DOHH2 (cell line): ENCODE measurements around the gene AWAT2.

Experiments used
- EZH2phosphoT487 ChIP-seq: fragments of 200-600 bp; sonication (generic); IDR thresholded peaks from 2 replicates; pipeline ENCODE4 v1.6.1; 2017; ENCODE audit warnings: borderline replicate concordance, mild to moderate bottlenecking, antibody characterized with exemption, low read length, moderate library complexity, mixed read lengths
- TF ChIP-seq, protein P1 (sequence below): fragments of 200-600 bp; sonication (generic); IDR thresholded peaks from one replicate; pipeline ENCODE4 v1.5.1; 2014; ENCODE audit warnings: antibody characterized with exemption, mild to moderate bottlenecking, low read depth, low read length; ENCODE audit not compliant: poor library complexity, severe bottlenecking

DNA sequence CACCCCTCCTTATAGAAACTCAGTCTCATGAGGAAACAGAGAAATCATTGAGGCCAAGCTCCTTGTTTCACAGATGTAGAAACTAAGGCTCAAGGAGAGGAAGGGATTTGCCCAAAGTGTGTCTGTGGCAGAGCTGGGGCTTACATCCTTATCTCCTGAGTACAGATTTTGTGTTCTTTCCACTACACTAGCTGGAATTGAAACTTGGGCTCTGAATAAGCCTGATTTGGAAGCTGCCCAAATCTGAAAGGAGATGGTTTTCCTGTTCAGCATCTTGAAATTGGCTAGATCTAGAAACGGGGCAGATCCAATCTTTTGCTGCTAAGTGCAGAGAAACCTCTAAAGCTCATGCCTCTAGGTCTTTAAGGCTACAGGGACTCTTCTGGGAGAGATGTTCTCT, 24.3 kb downstream of the AWAT2 start:
- TF ChIP-seq, protein P1, sequence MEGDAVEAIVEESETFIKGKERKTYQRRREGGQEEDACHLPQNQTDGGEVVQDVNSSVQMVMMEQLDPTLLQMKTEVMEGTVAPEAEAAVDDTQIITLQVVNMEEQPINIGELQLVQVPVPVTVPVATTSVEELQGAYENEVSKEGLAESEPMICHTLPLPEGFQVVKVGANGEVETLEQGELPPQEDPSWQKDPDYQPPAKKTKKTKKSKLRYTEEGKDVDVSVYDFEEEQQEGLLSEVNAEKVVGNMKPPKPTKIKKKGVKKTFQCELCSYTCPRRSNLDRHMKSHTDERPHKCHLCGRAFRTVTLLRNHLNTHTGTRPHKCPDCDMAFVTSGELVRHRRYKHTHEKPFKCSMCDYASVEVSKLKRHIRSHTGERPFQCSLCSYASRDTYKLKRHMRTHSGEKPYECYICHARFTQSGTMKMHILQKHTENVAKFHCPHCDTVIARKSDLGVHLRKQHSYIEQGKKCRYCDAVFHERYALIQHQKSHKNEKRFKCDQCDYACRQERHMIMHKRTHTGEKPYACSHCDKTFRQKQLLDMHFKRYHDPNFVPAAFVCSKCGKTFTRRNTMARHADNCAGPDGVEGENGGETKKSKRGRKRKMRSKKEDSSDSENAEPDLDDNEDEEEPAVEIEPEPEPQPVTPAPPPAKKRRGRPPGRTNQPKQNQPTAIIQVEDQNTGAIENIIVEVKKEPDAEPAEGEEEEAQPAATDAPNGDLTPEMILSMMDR = no peak
- no peak for TF ChIP-seq EZH2phosphoT487
